HG03469 (cell line): ENCODE measurements around the gene GLG1.

Source experiments
- ATAC-seq: cut with Tn5 transposase; IDR thresholded peaks from one replicate; pipeline ENCODE4 v1.9.1; 2021; ENCODE audit warnings: mild to moderate bottlenecking, moderate library complexity, moderate number of reproducible peaks; ENCODE audit not compliant: unreplicated experiment

GLG1 gene

GRCh38 chr16:74611721-74612120 is 4.8 kb upstream of the GLG1 start:
- ATAC-seq, result no peak

GRCh38 chr16:74608944-74609343 is 2.0 kb upstream of the GLG1 start:
- ATAC-seq, result no peak

- ATAC-seq, result no peak
Measured at GRCh38 chr16:74608381-74608780, 1.5 kb upstream of the GLG1 start.

- ATAC-seq, result no peak
Measured at GRCh38 chr16:74607962-74608356, 1.0 kb upstream of the GLG1 start.

GRCh38 chr16:74607310-74607961 is 522 bp upstream of the GLG1 start:
- ATAC-seq, result no peak

- ATAC-seq, result no peak
Measured at GRCh38 chr16:74605746-74606520, 981 bp downstream of the GLG1 start.

- ATAC-seq, result no peak
Measured at GRCh38 chr16:74605332-74605731, 1.6 kb downstream of the GLG1 start.

- ATAC-seq, result no peak
Measured at GRCh38 chr16:74603848-74604247, 3.1 kb downstream of the GLG1 start.

- ATAC-seq, result no peak
Measured at GRCh38 chr16:74601126-74601871, 5.6 kb downstream of the GLG1 start.

GRCh38 chr16:74596586-74596985 is 10.3 kb downstream of the GLG1 start:
- no peak for ATAC-seq

GRCh38 chr16:74592847-74593246 is 14.1 kb downstream of the GLG1 start:
- ATAC-seq, result no peak

GRCh38 chr16:74591876-74592650 is 14.9 kb downstream of the GLG1 start:
- no peak for ATAC-seq

GRCh38 chr16:74586948-74587347 is 20.0 kb downstream of the GLG1 start:
- ATAC-seq, result no peak

- ATAC-seq, result no peak
Measured at GRCh38 chr16:74585846-74586443, 21.0 kb downstream of the GLG1 start.

- ATAC-seq, result no peak
Measured at GRCh38 chr16:74583926-74584666, 22.8 kb downstream of the GLG1 start.

GRCh38 chr16:74582970-74583369 is 23.9 kb downstream of the GLG1 start:
- ATAC-seq, result no peak

GRCh38 chr16:74580833-74581232 is 26.1 kb downstream of the GLG1 start:
- peak; percentile 28 for ATAC-seq

- no peak for ATAC-seq
Measured at GRCh38 chr16:74578838-74579237, 28.1 kb downstream of the GLG1 start.

GRCh38 chr16:74578433-74578832 is 28.5 kb downstream of the GLG1 start:
- no peak for ATAC-seq

- no peak for ATAC-seq
Measured at GRCh38 chr16:74577882-74578366, 29.0 kb downstream of the GLG1 start.
